ENCODE results near the gene ZNF554. TPM values are rescaled to one million over a fixed set of nuclear protein-coding genes. Genes with fewer than 3 reads are reported as not detected.
A peak's percentile ranks its signal among the peaks of the same experiment; 100 is the strongest.
"Not testable (repeated sequence)": the region's sequence is repeated elsewhere in the genome, so short reads cannot be mapped to it uniquely, and the experiment has no call there.

ZNF554 gene
- total RNA-seq, 3 donors from 2014 or later (not counting 1 experiment from before 2014, with no cell fraction given), result 3.4 to 5.6 (median 3.7) TPM

DNA sequence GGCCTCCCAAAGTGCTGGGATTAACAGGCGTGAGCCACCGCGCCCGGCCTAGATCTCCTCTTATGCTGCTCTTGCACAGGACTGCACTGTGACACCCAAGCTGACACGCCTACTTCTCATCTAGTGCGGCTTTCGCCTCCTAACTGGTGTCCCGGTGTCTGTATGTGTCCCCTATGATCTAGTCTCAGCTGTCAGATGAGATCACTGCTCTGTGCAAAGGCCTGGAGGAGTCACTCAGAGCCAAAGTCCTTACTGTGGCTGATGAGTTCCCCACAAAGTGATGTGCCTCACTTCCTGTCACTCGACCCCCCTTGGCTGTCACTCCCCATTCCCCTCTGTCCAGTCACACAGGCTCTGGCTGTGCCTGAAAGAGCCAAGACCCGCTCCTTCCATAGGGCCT lies 50.0 kb downstream of the ZNF554 start:
- Histone ChIP-seq H3K36me3 (ENCODE audit: control insufficient read depth, insufficient read depth, low read length) (no peaks in the 10 kb centered on the region), H3K27me3 (ENCODE audit: control insufficient read depth, insufficient read depth, low read length) (no peaks in the 10 kb centered on the region), H3K27ac (ENCODE audit: low read length) (no peak overlapping the region), H3K9me3 (ENCODE audit: control insufficient read depth, insufficient read depth, low read length) (no peaks in the 10 kb centered on the region), H3K4me3 (ENCODE audit: low read length) (no peak overlapping the region), H3K4me1 (ENCODE audit: control insufficient read depth, insufficient read depth, low read length) (peaks cover 3% of the 10 kb centered on the region)
- Mint-ChIP-seq H3K4me3 (no peak overlapping the region), H3K27ac (no peak overlapping the region), H3K4me1 (peaks cover 4 to 9% of the 10 kb centered on the region in 2 donors), H3K27me3 (ENCODE audit: low read depth in 2 of 2) (peaks cover 3 to 7% of the 10 kb centered on the region in 2 donors), H3K9me3 (no peaks in the 10 kb centered on the region), H3K36me3 (no peaks in the 10 kb centered on the region)
- ATAC-seq (no peak), DNase-seq (no peak)
- TF ChIP-seq, protein P1, sequence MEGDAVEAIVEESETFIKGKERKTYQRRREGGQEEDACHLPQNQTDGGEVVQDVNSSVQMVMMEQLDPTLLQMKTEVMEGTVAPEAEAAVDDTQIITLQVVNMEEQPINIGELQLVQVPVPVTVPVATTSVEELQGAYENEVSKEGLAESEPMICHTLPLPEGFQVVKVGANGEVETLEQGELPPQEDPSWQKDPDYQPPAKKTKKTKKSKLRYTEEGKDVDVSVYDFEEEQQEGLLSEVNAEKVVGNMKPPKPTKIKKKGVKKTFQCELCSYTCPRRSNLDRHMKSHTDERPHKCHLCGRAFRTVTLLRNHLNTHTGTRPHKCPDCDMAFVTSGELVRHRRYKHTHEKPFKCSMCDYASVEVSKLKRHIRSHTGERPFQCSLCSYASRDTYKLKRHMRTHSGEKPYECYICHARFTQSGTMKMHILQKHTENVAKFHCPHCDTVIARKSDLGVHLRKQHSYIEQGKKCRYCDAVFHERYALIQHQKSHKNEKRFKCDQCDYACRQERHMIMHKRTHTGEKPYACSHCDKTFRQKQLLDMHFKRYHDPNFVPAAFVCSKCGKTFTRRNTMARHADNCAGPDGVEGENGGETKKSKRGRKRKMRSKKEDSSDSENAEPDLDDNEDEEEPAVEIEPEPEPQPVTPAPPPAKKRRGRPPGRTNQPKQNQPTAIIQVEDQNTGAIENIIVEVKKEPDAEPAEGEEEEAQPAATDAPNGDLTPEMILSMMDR (IDR thresholded peaks at IDR 0.05), result no peak
- intact Hi-C loops (cut with micrococcal nuclease), result no loop called here
- WGBS (ENCODE audit: insufficient coverage), result 76% methylated on average over 10 of the region's 10 CpGs

DNA sequence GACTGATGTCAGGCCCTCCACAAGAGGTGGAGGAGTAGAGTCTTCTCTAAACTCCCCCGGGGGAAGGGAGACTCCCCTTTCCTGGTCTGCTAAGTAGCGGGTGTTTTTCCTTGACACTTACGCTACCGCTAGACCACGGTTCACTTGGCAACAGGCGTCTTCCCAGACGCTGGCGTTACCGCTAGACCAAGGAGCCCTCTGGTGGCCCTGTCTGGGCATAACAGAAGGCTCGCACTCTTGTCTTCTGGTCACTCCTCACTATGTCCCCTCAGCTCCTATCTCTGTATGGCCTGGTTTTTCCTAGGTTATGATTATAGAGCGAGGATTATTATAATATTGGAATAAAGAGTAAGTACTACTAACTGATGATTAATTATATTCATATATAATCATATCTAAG lies 52.5 kb downstream of the ZNF554 start:
- peaks cover 11% of the 10 kb centered on the region for H3K9me3 ChIP-seq (ENCODE audit: control insufficient read depth, insufficient read depth, low read length)
- H3K9me3 Mint-ChIP-seq; H3K27ac Mint-ChIP-seq; H3K4me3 ChIP-seq (ENCODE audit: low read length); H3K4me1 Mint-ChIP-seq; ATAC-seq; H3K27me3 Mint-ChIP-seq (ENCODE audit: low read depth in 2 of 2); H3K36me3 ChIP-seq (ENCODE audit: control insufficient read depth, insufficient read depth, low read length); H3K4me1 ChIP-seq (ENCODE audit: control insufficient read depth, insufficient read depth, low read length); intact Hi-C loops (cut with micrococcal nuclease); H3K36me3 Mint-ChIP-seq; H3K27ac ChIP-seq (ENCODE audit: low read length); H3K4me3 Mint-ChIP-seq; H3K27me3 ChIP-seq (ENCODE audit: control insufficient read depth, insufficient read depth, low read length): not testable (repeated sequence)
- WGBS (ENCODE audit: insufficient coverage), result 12% methylated on average over 5 of the region's 11 CpGs
- DNase-seq, result peak in 1 of 2 donors; percentile 21

DNA sequence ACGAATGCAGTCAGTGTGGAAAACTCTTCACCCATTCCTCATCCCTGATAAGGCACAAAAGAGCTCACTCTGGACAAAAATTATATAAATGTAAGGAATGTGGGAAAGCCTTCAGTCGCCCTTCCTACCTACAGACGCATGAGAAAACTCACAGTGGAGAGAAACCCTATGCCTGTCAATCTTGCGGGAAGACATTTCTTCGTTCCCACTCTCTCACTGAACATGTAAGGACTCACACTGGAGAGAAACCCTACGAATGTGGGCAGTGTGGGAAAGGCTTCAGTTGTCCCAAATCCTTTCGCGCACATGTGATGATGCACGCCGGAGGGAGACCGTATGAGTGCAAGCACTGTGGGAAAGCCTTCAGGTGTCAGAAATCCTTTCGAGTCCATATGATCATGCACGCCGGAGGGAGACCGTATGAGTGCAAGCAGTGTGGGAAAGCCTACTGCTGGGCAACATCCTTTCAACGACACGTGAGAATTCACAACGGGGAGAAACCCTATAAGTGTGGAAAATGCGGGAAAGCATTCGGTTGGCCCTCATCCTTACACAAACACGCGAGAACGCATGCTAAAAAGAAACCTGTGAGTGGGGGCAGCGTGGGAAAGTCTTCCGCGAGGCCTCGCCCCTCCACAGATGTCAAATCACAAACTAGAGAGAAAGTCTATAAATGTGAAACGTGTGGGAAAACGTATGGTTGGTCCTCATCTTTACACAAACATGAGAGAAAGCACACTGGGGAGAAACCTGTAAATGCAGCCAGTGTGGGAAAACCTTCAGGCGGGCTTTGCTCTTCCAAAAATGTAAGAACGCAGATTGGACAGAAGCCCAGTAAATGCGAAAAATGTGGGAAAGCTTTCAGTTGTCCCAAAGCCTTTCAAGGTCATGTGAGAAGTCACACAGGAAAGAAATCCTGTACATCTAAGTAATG lies 58.0 kb downstream of the ZNF554 start:
- Histone ChIP-seq H3K9me3 (ENCODE audit: control insufficient read depth, insufficient read depth, low read length) (peaks cover 27% of the 10 kb centered on the region), H3K4me1 (ENCODE audit: control insufficient read depth, insufficient read depth, low read length) (no peaks in the 10 kb centered on the region), H3K27me3 (ENCODE audit: control insufficient read depth, insufficient read depth, low read length) (no peaks in the 10 kb centered on the region), H3K27ac (ENCODE audit: low read length) (no peak overlapping the region), H3K4me3 (ENCODE audit: low read length) (no peak overlapping the region), H3K36me3 (ENCODE audit: control insufficient read depth, insufficient read depth, low read length) (no peaks in the 10 kb centered on the region)
- H3K9me3 Mint-ChIP-seq, result no peaks in the 10 kb centered on the region
- no peaks in the 10 kb centered on the region for H3K36me3 Mint-ChIP-seq
- no peaks in the 10 kb centered on the region for H3K27me3 Mint-ChIP-seq (ENCODE audit: low read depth in 2 of 2)
- no peak overlapping the region for H3K4me3 Mint-ChIP-seq
- WGBS (ENCODE audit: insufficient coverage), result 87% methylated on average over 32 of the region's 32 CpGs
- H3K4me1 Mint-ChIP-seq, result no peaks in the 10 kb centered on the region
- no peak for ATAC-seq
- TF ChIP-seq, protein P1 (IDR thresholded peaks at IDR 0.05), result no peak
- DNase-seq, result no peak
- no peak overlapping the region for H3K27ac Mint-ChIP-seq
- intact Hi-C loops (cut with micrococcal nuclease), result no loop called here

DNA sequence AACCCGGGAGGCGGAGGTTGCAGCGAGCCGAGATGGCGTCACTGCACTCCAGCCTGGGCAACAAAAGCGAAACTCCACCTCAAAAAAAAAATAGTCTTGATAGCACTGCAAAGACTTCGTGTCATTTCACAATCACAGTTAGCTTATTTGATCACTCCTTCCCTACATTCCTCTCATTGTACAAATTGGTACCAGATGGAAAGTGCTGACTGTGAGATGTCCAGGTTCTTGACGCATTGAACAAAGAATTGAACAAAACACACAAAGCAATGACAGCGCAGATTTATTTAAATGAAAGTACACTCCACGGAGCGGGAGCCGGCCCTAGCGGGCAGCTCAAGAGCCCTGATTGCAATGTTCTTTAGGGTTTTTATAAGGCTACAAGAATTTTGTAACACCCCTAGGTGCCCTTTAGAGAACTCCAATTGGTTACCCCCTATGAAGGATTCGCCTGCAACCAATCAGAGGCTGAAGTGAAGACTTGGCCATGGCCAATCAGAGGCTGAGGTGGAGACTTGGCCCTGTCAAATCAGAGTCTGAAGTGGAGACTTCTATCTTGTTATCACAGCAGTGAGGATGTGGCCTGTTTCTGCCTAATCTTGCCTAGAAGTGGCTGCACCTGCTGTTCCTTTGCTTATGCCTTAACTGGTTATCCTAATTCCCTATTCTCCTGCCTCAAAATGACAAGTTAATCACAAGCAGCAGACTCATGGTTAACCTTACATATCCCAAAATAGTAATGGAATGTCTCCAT lies 64.2 kb downstream of the ZNF554 start:
- Histone ChIP-seq H3K4me1 (ENCODE audit: control insufficient read depth, insufficient read depth, low read length) (peaks cover 4% of the 10 kb centered on the region), H3K27me3 (ENCODE audit: control insufficient read depth, insufficient read depth, low read length) (no peaks in the 10 kb centered on the region), H3K36me3 (ENCODE audit: control insufficient read depth, insufficient read depth, low read length) (no peaks in the 10 kb centered on the region), H3K4me3 (ENCODE audit: low read length) (no peak overlapping the region), H3K27ac (ENCODE audit: low read length) (no peak overlapping the region), H3K9me3 (ENCODE audit: control insufficient read depth, insufficient read depth, low read length) (no peaks in the 10 kb centered on the region)
- no peak overlapping the region for H3K27ac Mint-ChIP-seq
- no peaks in the 10 kb centered on the region for H3K27me3 Mint-ChIP-seq (ENCODE audit: low read depth in 2 of 2)
- no peaks in the 10 kb centered on the region for H3K9me3 Mint-ChIP-seq
- DNase-seq (no peak), ATAC-seq (no peak)
- WGBS (ENCODE audit: insufficient coverage), result 95% methylated on average over 14 of the region's 14 CpGs
- TF ChIP-seq, protein P1 (IDR thresholded peaks at IDR 0.05), result no peak
- no peak overlapping the region for H3K4me3 Mint-ChIP-seq
- no peaks in the 10 kb centered on the region for H3K4me1 Mint-ChIP-seq
- intact Hi-C loops (cut with micrococcal nuclease), result no loop called here
- H3K36me3 Mint-ChIP-seq, result no peaks in the 10 kb centered on the region
